Measurements from ENCODE around the gene MAPK4.
"Not testable (repeated sequence)": the region's sequence is repeated elsewhere in the genome, so short reads cannot be mapped to it uniquely, and the experiment has no call there.

MAPK4 gene

DNA sequence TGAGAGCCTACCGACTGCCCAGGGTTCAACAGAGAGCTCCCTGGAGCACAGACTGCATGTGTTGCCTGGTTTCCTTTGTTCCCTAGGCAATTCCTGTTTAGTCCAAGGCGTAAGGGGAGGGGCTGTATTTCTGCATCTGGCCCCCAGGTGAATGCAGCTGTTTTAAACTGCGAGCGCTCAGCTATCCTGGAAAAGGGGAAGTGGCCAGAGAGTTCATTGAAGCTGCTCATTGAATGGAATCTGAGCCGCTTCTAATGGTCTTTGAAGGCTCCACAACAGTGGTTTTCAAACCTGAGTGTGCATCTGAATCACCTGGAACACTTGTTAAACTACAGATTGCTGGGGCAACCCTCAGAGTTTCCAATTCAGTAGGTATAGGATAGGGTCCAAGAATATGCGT, 18.1 kb downstream of the MAPK4 start:
- DNase-seq = no peak

- no peak for DNase-seq
These were observed 18.8 kb downstream of the MAPK4 start for GRCh38 chr18:50578651-50579050.

- no peak for DNase-seq
These were observed 19.3 kb downstream of the MAPK4 start for GRCh38 chr18:50579061-50579774.

DNA sequence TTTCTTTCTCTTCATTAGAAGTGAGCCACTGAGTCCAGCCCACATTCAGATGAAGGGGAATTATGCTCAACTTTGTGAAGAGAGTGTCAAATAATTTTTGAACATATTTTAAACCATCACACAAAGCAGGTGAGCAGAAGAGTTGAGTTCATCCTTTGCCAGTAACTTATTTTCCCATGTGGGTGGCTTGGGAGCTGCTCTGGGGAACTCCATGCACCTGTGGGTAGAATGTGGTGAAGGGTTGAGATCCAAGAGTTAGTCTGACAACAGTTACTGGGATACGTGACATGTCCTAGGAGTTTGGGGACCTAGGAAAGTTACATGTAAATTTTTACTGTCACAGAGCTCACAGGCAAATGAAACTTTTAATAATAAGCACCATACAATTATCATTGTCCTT, 21.6 kb downstream of the MAPK4 start:
- DNase-seq = no peak

DNA sequence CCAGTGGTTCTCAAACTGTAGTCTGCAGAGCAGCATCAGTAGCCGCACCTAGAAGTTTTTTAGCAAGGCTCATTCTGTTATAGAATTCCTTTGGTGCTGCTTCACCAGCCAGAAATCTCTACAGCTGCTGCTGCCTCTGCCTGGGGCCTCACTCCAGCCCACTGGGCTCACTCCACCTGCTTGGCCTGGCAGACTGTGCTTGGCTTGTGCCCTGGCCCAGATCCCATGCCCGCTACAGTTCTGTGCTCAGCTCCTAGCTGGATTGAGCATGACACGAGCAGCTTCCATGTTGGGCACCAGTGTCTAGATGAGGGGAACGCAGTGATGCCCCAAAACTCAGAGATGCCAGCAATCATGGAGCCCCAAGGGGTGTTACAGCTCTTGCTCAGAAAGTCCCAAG, 22.6 kb downstream of the MAPK4 start:
- no peak for DNase-seq

- DNase-seq = no peak
These were observed 26.8 kb downstream of the MAPK4 start for GRCh38 chr18:50586710-50587109.

DNA sequence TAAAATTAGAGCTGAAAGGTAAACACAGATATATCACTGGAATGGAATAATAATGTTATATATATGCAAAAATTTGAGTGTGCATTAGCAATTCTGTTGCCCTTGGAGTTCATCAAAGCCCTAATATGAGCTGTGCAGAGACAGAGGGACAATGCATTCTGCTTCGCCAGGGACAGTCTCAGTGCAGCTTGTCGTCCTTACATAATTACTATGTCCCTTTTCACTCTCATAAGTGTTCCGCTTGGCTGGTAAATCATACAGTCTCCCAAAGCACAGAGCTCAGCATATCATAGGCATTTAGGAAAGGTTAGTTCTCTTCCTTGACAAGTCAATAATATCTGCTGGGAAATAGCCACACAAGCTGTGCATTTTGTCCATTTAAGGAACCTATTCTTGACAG, 30.7 kb downstream of the MAPK4 start:
- no peak for DNase-seq

- DNase-seq = no peak
These were observed 34.1 kb downstream of the MAPK4 start for GRCh38 chr18:50594012-50594411.

- no peak for DNase-seq
These were observed 35.1 kb downstream of the MAPK4 start for GRCh38 chr18:50594942-50595341.

DNA sequence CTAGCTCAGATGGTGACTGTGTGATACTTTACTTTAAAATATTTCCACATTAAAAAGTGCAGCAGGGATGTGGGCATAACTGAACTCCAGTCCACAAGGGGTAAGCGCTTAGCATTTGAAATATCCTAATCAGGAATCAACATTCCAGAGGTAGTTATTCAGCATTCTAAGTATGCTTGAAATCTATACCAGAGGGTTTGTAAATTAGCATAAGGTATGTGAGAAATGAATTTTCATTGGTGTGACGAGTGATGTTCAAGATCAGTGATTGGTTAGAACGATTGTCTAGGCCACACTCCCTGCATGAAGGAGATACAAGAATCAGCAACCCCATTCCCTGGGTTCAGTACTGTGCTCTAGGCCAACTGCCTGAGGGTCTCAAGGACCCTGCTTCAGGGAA, 42.6 kb downstream of the MAPK4 start:
- no peak for DNase-seq

- no peak for DNase-seq
These were observed 46.7 kb downstream of the MAPK4 start for GRCh38 chr18:50606609-50607008.

DNA sequence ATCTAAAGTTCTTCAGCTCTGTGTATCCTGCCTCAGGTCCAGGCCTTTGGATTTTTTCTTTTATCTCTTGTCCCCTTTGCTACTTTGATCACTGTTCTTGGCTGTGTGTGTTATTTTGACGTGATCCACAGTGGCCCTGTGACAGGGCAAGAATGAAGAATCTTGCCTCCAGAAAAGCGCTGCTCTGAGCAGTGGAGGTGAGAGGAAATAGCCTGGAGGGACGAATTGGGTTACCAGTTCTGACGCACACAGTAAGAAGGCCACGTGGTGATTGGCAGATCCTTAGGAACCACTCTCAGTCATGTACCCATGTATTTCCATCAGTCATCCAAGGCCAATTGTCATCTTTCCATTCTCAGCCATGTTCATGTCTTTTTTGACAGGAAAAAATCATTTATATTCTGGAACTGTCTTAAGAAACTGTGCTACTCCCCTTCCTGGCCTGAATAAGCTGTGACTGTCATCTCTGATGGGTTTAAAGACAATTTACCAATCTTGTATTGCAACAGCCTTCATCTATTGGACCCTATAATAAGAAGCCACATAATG, 47.6 kb downstream of the MAPK4 start:
- no peak for DNase-seq

GRCh38 chr18:50609171-50609570, 49.3 kb downstream of the MAPK4 start:
- DNase-seq = not testable (repeated sequence)

DNA sequence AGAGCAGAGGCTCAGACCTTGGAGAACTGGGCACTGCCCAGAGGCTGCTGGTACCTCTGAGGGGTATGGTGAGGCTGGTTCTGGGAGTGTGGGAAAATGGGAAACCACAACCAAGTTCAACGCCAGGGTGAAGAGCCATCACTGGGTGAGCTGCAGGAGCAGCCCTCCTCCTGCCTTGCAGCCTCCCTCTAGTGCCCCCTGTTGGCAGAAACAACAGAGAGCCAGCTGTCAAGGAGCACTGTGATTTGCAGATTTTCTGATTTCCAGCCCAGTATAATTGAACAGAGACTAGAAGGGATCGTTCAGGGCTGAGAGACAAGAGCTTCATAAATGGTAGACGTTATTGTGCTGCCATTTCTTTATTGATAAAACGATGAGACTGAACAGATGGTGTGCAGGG, 50.5 kb downstream of the MAPK4 start:
- DNase-seq = no peak

- DNase-seq = no peak
These were observed 51.6 kb downstream of the MAPK4 start for GRCh38 chr18:50611529-50611941.

DNA sequence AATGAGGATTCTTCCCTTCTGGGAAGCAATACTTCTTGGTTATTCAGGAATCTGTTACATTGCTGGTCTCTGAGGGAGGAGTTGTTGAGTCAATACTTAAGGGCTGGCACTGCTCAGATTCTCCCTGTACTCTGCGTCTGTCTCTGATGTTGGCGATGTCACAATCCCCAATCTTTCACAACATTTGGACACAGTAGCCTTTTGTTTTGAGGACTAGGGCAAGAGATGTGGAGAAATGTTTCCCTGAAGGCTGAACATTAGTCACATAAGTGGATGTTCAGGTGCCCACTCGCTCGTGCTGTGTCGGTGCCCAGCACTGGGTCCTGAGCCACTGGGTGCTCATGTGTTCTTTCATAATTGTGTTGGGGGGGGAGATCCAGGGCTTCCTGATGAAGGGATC, 55.0 kb downstream of the MAPK4 start:
- no peak for DNase-seq

GRCh38 chr18:50616484-50617048, 56.7 kb downstream of the MAPK4 start:
- DNase-seq = no peak

- no peak for DNase-seq
These were observed 60.0 kb downstream of the MAPK4 start for GRCh38 chr18:50619861-50620275.

DNA sequence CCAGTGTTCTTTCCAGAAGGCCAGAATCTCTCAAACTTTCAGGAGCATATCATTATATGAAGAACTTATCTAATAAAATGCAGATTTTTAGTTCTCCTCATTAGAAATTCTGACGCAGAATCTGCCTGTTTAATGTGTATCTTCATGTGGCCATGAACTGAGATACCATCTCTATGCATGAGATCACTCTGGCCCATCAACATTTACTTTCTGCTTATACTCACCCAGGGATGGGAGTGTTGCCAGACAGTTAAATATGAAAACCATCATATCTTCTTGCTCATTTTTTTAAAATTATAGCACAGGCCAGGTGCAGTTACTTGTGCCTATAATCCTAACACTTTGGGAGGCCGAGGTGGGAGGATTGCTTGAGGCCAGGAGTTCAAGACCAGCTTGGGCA, 60.4 kb downstream of the MAPK4 start:
- DNase-seq = no peak

GRCh38 chr18:50621366-50621765, 61.5 kb downstream of the MAPK4 start:
- no peak for DNase-seq

DNA sequence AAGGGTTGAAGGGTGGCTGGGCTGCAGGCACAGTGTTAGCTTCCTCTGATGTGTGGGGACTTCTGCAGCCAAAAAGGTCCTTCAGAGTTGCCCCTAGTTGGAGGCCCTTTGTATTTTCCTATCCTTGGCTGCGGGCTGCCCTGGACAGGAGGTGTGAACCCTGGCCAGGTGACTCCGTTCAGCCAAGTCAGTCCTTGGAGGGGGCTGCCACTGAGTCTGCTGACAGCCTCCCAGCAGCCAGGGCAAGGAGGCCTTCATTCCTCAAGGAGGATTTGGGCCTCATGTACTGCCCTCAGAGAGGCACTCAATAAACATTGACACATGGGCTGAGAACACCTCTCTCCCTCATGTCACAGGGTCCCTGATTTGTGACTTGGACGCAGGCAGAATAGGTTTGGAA, 62.4 kb downstream of the MAPK4 start:
- DNase-seq = no peak

- no peak for DNase-seq
These were observed 63.0 kb downstream of the MAPK4 start for GRCh38 chr18:50622865-50623393.

DNA sequence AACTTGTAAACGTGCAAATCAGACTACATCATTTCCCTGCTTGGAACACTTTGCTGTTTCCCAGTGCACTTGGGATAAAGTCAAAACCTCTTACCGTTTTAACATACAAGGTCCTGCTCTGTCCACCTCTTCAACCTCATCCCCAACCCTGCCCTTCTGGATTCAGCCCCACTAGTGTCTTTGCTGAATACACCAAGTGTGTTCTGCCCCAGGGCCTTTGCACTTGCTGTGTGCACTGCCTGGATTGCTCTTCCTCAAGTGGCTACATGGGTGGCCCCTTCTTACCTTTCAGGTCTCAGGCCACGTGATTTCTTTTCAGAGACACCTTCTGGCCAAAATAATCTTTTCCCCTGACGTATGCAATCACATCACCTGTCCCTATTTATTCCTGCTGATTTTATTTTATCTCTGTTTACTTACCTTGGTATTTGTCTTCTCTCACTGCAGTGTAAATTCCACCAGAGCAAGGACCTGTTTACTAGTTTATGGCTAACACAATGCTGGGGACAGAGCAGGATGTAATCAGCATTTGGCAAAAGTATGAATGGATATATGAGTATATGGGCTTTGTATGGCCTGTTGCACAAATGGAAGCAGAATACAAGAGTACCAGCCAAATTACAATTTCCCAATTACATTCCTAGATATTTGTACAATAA, 63.9 kb downstream of the MAPK4 start:
- DNase-seq = no peak

GRCh38 chr18:50624981-50625380, 65.1 kb downstream of the MAPK4 start:
- DNase-seq = no peak

Data from T-helper 9 cell (primary cell).